Endometrial microvascular endothelial cells (primary cell): ENCODE data around the gene CYP4F22. TPM values are rescaled to one million over a fixed set of nuclear protein-coding genes. Genes with fewer than 3 reads are reported as not detected.
"Not testable (repeated sequence)": the region's sequence is repeated elsewhere in the genome, so short reads cannot be mapped to it uniquely, and the experiment has no call there.

Experiments used
- in situ Hi-C: cut with HindIII; loops from 2 replicates; pipeline ENCODE4 v1.10.0; 2017; ENCODE audit warnings: low sequenced_read_pairs, low pct_unique_long_range_greater_than_20kb; ENCODE audit errors: inconsistent ontology term
- total RNA-seq: library from RNA; depleted of rRNA; stranded (reverse); fragments of >200 nt; gene quantifications from one replicate; pipeline ENCODE4 v1.2.3, GENCODE V29; 2015; ENCODE audit errors: inconsistent ontology term

The CYP4F22 gene
- total RNA-seq, 1 donor from 2014 or later, result not detected

GRCh38 chr19:15487038-15487437, 21.3 kb upstream of the CYP4F22 start:
- in situ Hi-C loops, result no loop called here

- in situ Hi-C loops, result no loop called here
Measured at GRCh38 chr19:15488489-15489226, 19.7 kb upstream of the CYP4F22 start.

GRCh38 chr19:15495151-15495550, 13.2 kb upstream of the CYP4F22 start:
- in situ Hi-C loops, result no loop called here

GRCh38 chr19:15498156-15498858, 10.0 kb upstream of the CYP4F22 start:
- in situ Hi-C loops, result no loop called here

GRCh38 chr19:15498910-15499309, 9.4 kb upstream of the CYP4F22 start:
- in situ Hi-C loops, result no loop called here

GRCh38 chr19:15501596-15501995, 6.7 kb upstream of the CYP4F22 start:
- in situ Hi-C loops, result no loop called here

- in situ Hi-C loops, result no loop called here
Measured at GRCh38 chr19:15502264-15502663, 6.1 kb upstream of the CYP4F22 start.

- in situ Hi-C loops, result no loop called here
Measured at GRCh38 chr19:15506074-15506571, 2.2 kb upstream of the CYP4F22 start.

GRCh38 chr19:15507068-15508034, 974 bp upstream of the CYP4F22 start:
- in situ Hi-C loops, result no loop called here

GRCh38 chr19:15511671-15512424, 3.5 kb downstream of the CYP4F22 start:
- in situ Hi-C loops, result no loop called here

GRCh38 chr19:15515227-15515625, 6.9 kb downstream of the CYP4F22 start:
- in situ Hi-C loops, result not testable (repeated sequence)

- in situ Hi-C loops, result no loop called here
Measured at GRCh38 chr19:15516363-15516762, 8.0 kb downstream of the CYP4F22 start.

- in situ Hi-C loops, result no loop called here
Measured at GRCh38 chr19:15517778-15518177, 9.5 kb downstream of the CYP4F22 start.

GRCh38 chr19:15519433-15519976, 11.2 kb downstream of the CYP4F22 start:
- in situ Hi-C loops, result no loop called here

- in situ Hi-C loops, result no loop called here
Measured at GRCh38 chr19:15524781-15525180, 16.5 kb downstream of the CYP4F22 start.

- in situ Hi-C loops, result no loop called here
Measured at GRCh38 chr19:15525291-15525690, 17.0 kb downstream of the CYP4F22 start.

- in situ Hi-C loops, result no loop called here
Measured at GRCh38 chr19:15526408-15526807, 18.1 kb downstream of the CYP4F22 start.

GRCh38 chr19:15527705-15528104, 19.4 kb downstream of the CYP4F22 start:
- in situ Hi-C loops, result no loop called here
